HepG2 (cell line): ENCODE measurements around the gene DNAJC7. TPM values are rescaled to one million over a fixed set of nuclear protein-coding genes. Genes with fewer than 3 reads are reported as not detected.
A peak's percentile ranks its signal among the peaks of the same experiment; 100 is the strongest.

ENCODE experiments used
- GPN1 ChIP-seq: sonication (generic); formaldehyde crosslinking; IDR thresholded peaks from 2 replicates; pipeline ENCODE4 v1.5.1; 2020; ENCODE audit warnings: missing genetic modification reagents, borderline replicate concordance
- MXI1 ChIP-seq: IDR thresholded peaks from 3 replicates; pipeline ENCODE4 v1.6.1; 2012; ENCODE audit warnings: low read depth, low read length, inconsistent platforms, borderline replicate concordance
- NCOA1 ChIP-seq: sonication (generic); formaldehyde crosslinking; IDR thresholded peaks from 2 replicates; pipeline ENCODE4 v1.9.0; 2021; ENCODE audit warnings: missing genetic modification reagents
- NFE2L1 ChIP-seq: sonication (generic); formaldehyde crosslinking; IDR thresholded peaks from 2 replicates; pipeline ENCODE4 v1.4.0; 2020; ENCODE audit warnings: missing genetic modification reagents, mild to moderate bottlenecking, borderline replicate concordance
- PCBP1 ChIP-seq: fragments of 200-400 bp; formaldehyde crosslinking; IDR thresholded peaks from 2 replicates; pipeline ENCODE4 v1.6.1; 2017; ENCODE audit warnings: mild to moderate bottlenecking, low read depth, low read length, borderline replicate concordance
- REL ChIP-seq: sonication (generic); formaldehyde crosslinking; conservative IDR thresholded peaks from 2 replicates; pipeline ENCODE4 v1.8.0; 2022; ENCODE audit warnings: mild to moderate bottlenecking, missing genetic modification reagents, moderate library complexity
- SMAD3 ChIP-seq: sonication (generic); formaldehyde crosslinking; IDR thresholded peaks from 2 replicates; pipeline ENCODE4 v1.4.0; 2020; ENCODE audit warnings: missing genetic modification reagents
- ZNF343 ChIP-seq: sonication (generic); formaldehyde crosslinking; IDR thresholded peaks from 2 replicates; pipeline ENCODE4 v1.4.0; 2020; ENCODE audit warnings: mild to moderate bottlenecking, missing genetic modification reagents
- ZNF430 ChIP-seq: sonication (generic); formaldehyde crosslinking; IDR thresholded peaks from 2 replicates; pipeline ENCODE4 v1.9.0; 2021; ENCODE audit warnings: mild to moderate bottlenecking, missing genetic modification reagents
- ZNF549 ChIP-seq: sonication (generic); formaldehyde crosslinking; IDR thresholded peaks from 2 replicates; pipeline ENCODE4 v1.5.0; 2020; ENCODE audit warnings: missing genetic modification reagents
- ZNF552 ChIP-seq: sonication (generic); formaldehyde crosslinking; IDR thresholded peaks from 2 replicates; pipeline ENCODE4 v1.9.0; 2022; ENCODE audit warnings: missing genetic modification reagents, mild to moderate bottlenecking, borderline replicate concordance
- ZNF83 ChIP-seq: sonication (generic); formaldehyde crosslinking; IDR thresholded peaks from 2 replicates; pipeline ENCODE4 v1.4.0; 2020; ENCODE audit warnings: missing genetic modification reagents, mild to moderate bottlenecking, borderline replicate concordance
- polyA plus RNA-seq, 8 experiments: library from polyadenylated mRNA; depleted of rRNA in 3 of 8; stranded (reverse) in 7 of 8; unstranded in 1 of 8; fragments of >200 nt; fragmentation: Illumina TruSeq in 4 of 8; extraction: Trizol in 4 of 8; gene quantifications; 2 replicates each; pipeline versions ENCODE4 v1.2.1 to v1.2.3, GENCODE V29; 2011 to 2016; ENCODE audit warnings: low read depth in 4 of 8, missing spikeins in 1 of 8, mixed read lengths in 1 of 8; ENCODE audit not compliant: insufficient read depth in 1 of 8
- total RNA-seq, 5 experiments: library from RNA; depleted of rRNA; stranded (reverse); fragments of >200 nt; fragmentation: Illumina TruSeq; extraction: Trizol; gene quantifications; 2 replicates each; pipeline ENCODE4 v1.2.3, GENCODE V29; 2016; ENCODE audit warnings: low read depth in 1 of 5
- TF ChIP-seq, protein P1 (sequence below): sonication (generic); formaldehyde crosslinking; IDR thresholded peaks from 2 replicates; pipeline ENCODE4 v1.4.0; 2020; ENCODE audit warnings: mild to moderate bottlenecking, missing genetic modification reagents
- TF ChIP-seq, protein P2 (sequence below), 2 experiments: sonication (generic) in 1 of 2; formaldehyde crosslinking in 1 of 2; IDR thresholded peaks; 2 replicates each; pipeline versions ENCODE4 v1.4.0 to v1.6.1; 2016 to 2020; ENCODE audit warnings: borderline replicate concordance in 1 of 2, low read depth in 1 of 2, mild to moderate bottlenecking in 1 of 2, missing genetic modification reagents in 1 of 2

The DNAJC7 gene
- total and polyA plus RNA-seq, 2 of the 13 experiments (the other 11 are each of a cell fraction or from before 2014, with no cell fraction given): 47.7 to 132 TPM

DNA sequence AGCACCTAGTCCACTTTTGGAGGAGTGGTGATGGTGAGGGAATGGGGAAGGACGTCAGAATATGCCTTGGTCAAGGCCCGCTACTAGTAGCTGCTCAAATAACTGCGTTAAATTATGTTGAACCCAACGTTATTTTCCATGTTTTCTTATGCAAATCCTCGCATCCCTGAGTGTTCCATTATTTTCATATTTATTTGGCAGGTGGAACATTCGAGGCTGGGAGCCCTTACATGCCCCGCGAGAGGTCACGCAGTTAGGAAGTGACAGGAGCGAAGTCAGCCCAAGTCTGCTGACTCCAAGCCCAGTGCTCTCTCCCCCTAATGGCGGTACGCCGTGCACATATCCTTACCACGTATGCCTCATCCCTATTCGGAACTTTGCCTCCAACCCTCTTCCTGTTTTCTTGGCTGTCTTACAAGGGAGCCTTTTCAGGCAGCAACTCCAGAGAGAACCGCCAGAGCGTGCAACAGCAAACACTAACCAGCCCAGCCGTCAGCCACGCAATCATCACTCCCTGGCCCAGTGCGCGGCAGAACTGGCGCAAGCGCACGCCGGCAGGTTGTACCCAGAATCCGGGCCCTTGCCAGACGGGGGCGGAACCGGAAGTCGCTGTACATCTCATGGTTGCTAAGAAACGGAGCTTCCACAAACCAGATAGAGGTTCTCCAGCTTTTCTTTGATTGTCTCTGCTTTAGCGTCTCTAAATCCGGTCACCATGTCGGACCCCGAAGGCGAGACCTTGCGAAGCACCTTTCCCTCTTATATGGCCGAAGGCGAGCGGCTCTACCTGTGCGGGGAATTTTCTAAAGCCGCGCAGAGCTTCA is 87.0 kb downstream of the DNAJC7 start, which contains the start of gene ODAD4 (continued):
- TF ChIP-seq, protein P1, sequence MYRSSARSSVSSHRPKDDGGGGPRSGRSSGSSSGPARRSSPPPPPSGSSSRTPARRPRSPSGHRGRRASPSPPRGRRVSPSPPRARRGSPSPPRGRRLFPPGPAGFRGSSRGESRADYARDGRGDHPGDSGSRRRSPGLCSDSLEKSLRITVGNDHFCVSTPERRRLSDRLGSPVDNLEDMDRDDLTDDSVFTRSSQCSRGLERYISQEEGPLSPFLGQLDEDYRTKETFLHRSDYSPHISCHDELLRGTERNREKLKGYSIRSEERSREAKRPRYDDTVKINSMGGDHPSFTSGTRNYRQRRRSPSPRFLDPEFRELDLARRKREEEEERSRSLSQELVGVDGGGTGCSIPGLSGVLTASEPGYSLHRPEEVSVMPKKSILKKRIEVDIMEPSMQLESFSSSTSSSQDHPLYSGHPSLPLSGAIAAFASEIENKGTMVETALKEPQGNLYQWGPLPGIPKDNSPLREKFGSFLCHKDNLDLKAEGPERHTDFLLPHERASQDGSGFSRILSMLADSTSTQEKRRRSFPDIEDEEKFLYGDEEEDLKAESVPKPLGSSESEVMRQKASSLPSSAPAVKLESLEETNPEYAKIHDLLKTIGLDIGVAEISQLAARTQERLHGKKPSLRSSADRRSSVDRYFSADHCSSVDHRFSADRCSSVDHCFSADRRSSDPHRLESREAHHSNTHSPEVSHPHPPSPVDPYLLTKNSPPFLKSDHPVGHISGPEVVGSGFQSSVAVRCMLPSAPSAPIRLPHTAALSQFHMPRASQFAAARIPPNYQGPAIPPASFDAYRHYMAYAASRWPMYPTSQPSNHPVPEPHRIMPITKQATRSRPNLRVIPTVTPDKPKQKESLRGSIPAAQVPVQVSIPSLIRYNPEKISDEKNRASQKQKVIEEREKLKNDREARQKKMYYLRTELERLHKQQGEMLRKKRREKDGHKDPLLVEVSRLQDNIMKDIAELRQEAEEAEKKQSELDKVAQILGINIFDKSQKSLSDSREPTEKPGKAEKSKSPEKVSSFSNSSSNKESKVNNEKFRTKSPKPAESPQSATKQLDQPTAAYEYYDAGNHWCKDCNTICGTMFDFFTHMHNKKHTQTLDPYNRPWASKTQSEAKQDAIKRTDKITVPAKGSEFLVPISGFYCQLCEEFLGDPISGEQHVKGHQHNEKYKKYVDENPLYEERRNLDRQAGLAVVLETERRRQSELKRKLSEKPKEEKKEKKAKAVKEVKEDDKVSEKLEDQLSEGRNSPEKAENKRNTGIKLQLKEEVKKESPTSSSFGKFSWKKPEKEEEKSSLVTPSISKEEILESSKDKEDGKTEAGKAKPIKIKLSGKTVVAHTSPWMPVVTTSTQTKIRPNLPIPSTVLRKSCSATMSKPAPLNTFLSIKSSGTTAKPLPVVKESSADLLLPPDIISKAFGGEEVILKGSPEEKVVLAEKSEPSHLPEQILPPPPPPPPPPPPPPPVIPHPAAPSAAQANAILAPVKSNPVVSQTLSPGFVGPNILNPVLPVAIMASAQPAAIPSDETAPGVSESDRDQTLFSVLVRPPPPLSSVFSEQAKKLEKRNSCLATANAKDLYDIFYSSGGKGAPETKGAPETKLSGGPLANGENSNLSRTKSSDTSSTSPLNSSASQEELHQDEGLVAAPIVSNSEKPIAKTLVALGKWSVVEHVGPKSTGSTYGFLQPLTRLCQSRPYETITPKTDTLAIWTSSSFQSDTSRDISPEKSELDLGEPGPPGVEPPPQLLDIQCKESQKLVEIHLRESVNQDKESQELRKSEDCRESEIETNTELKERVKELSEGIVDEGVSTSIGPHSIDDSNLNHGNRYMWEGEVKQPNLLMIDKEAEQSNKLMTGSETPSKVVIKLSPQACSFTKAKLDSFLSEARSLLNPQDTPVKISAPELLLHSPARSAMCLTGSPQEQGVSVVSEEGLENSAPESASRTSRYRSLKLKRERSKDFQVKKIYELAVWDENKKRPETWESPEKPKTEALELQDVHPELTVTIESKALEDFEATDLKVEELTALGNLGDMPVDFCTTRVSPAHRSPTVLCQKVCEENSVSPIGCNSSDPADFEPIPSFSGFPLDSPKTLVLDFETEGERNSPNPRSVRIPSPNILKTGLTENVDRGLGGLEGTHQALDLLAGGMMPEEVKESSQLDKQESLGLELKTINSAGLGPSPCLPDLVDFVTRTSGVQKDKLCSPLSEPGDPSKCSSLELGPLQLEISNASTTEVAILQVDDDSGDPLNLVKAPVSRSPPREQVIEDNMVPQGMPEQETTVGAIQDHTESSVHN (CRISPR knock-in tag): no peak
- peak; percentile 79; the same call in 1 of the 3 replicates for TF ChIP-seq MXI1
- TF ChIP-seq, protein P2, sequence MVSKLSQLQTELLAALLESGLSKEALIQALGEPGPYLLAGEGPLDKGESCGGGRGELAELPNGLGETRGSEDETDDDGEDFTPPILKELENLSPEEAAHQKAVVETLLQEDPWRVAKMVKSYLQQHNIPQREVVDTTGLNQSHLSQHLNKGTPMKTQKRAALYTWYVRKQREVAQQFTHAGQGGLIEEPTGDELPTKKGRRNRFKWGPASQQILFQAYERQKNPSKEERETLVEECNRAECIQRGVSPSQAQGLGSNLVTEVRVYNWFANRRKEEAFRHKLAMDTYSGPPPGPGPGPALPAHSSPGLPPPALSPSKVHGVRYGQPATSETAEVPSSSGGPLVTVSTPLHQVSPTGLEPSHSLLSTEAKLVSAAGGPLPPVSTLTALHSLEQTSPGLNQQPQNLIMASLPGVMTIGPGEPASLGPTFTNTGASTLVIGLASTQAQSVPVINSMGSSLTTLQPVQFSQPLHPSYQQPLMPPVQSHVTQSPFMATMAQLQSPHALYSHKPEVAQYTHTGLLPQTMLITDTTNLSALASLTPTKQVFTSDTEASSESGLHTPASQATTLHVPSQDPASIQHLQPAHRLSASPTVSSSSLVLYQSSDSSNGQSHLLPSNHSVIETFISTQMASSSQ (IDR thresholded peaks at IDR 0.05; ENCODE audit: low read depth): no peak
- TF ChIP-seq, protein P2 (CRISPR knock-in tag; IDR thresholded peaks at IDR 0.05; ENCODE audit: borderline replicate concordance): peak; percentile 76; the same call in 1 of the 2 replicates
- TF ChIP-seq ZNF343 (CRISPR knock-in tag): peak; percentile 92
- TF ChIP-seq SMAD3 (CRISPR knock-in tag): no peak
- no peak; the same call in 1 of the 2 replicates for TF ChIP-seq GPN1 (CRISPR knock-in tag)
- TF ChIP-seq ZNF83: 0 out of 2 replicates have a peak, but pooled peaks have one; percentile 63
- peak; percentile 47; the same call in 1 of the 2 replicates for TF ChIP-seq REL
- TF ChIP-seq PCBP1: no peak
- TF ChIP-seq ZNF552 (CRISPR knock-in tag): 0 out of 2 replicates have a peak, but pooled peaks have one; percentile 27
- peak; percentile 93; the same call in 1 of the 2 replicates for TF ChIP-seq NCOA1 (CRISPR knock-in tag)
- TF ChIP-seq NFE2L1: no peak
- TF ChIP-seq ZNF430 (CRISPR knock-in tag): no peak
- no peak for TF ChIP-seq ZNF549 (CRISPR knock-in tag)
